ENCODE results near the gene CXorf65. TPM values are rescaled to one million over a fixed set of nuclear protein-coding genes. Genes with fewer than 3 reads are reported as not detected.

Gene CXorf65
- total and polyA plus RNA-seq, 2 donors: not detected

GRCh38 chrX:71118032-71118984 lies 11.8 kb upstream of the CXorf65 start, which contains the start of gene MED12:
TSS of gene MED12 (plus strand) at chrX:71118596. CDS start at chrX:71118755, 159 bp downstream.
- WGBS: 1% methylated on average over 56 of the region's 56 CpGs
- peak; percentile 54 for DNase-seq (ENCODE audit: extremely low spot score)
- no peaks in the 10 kb centered on the region for H3K4me1 ChIP-seq (ENCODE audit: insufficient read depth)
- H3K4me3 ChIP-seq (ENCODE audit: low read depth, low read length): peak within 1 kb of the TSS; percentile 67
- H3K36me3 ChIP-seq (ENCODE audit: insufficient read depth): peaks cover 6% of the 10 kb centered on the region
- H3K27ac ChIP-seq (ENCODE audit: low read depth): peak within 1 kb of the TSS; percentile 84

DNA sequence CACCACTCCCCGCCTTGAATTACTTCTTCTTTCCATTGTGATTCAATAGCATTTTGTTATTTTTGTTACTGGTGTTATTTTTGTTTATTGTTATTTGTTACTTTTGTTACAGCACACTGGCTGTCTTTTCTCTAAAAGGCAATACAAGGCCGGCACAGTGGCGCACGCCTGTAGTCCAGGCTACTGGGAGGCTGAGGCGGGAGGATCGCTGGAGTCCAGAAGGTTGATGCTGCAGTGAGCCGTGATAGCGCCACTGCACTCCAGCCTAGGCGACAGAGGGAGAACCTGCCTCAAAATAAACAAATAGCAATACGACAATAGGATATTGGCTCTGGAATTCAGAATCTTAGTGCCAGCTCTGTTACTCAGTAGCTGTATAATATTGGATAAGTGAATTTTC lies 10.8 kb upstream of the CXorf65 start:
- 86% methylated on average over 10 of the region's 10 CpGs for WGBS
- Histone ChIP-seq H3K4me3 (ENCODE audit: low read depth, low read length) (no peak overlapping the region), H3K36me3 (ENCODE audit: insufficient read depth) (peaks cover 3% of the 10 kb centered on the region), H3K27ac (ENCODE audit: low read depth) (no peak overlapping the region), H3K4me1 (ENCODE audit: insufficient read depth) (no peaks in the 10 kb centered on the region)
- no peak for DNase-seq (ENCODE audit: extremely low spot score)

DNA sequence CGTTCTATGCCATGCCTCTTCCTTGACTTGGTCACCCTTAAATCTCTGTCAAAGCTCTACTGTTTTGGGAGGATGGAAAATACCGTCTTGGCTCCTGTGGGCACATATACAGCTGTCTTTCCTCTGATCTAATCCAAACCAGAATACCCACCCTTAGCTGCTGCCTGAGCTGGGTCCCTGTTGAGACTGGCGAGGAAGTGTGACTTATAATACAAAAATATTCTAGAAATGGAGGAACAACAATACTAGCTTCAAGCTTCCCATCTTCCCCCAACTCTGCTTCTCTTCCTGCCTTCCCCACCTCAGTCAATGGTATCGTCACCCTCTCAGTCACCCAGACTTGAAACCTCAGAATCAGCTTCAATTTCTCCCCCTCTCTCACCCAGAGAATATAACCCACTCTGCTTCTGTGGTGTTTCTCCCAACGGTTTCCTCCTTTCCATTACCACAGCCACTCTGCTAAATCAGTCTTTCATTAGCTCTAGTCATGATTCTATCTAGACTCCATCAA lies 5.4 kb upstream of the CXorf65 start:
- WGBS: 62% methylated on average over 5 of the region's 5 CpGs
- no peak for DNase-seq (ENCODE audit: extremely low spot score)
- H3K4me3 ChIP-seq (ENCODE audit: low read depth, low read length): no peak overlapping the region

DNA sequence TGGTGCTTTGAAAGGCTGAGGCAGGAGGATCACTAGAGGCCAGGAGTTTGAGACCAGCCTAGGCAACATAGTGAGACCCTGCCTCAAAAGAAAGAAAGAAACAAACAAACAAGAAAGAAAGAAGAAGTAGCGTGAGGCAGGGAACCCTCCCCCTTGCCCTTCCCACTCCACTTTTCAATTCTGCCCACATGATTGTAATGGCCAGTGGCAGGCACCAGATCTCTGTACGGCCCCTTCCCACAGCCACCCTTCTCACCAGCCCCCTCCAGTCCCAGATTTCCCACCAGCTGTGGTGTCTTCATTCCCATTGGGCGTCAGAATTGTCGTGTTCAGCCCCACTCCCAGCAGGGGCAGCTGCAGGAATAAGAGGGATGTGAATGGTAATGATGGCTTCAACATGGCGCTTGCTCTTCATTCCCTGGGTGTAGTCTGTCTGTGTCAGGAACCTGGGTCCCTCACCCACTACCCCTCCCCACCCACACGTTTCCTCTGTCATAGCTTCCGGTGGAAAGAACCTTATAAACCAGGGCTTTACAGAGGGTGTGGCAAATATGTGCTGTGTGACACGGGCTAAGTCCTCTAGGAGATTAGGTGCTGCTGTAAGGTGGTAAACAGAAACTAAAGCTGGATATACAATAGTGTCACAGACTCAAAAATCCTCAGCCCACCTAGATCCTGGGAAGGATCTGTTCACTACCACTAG lies 4.8 kb upstream of the CXorf65 start, which contains the start of gene IL2RG:
Gene IL2RG (minus strand): TSS at position 437 of the 703 bp plus-strand sequence. CDS start 38 bp downstream, at position 399.
- no peaks in the 10 kb centered on the region for H3K4me1 ChIP-seq (ENCODE audit: insufficient read depth)
- H3K27ac ChIP-seq (ENCODE audit: low read depth): peak within 1 kb of the TSS; percentile 23
- H3K36me3 ChIP-seq (ENCODE audit: insufficient read depth): no peaks in the 10 kb centered on the region
- no peak for DNase-seq (ENCODE audit: extremely low spot score)
- 60% methylated on average over 8 of the region's 8 CpGs for WGBS
- H3K4me3 ChIP-seq (ENCODE audit: low read depth, low read length): peak within 1 kb of the TSS; percentile 25

More for the DNA sequence above, 5.4 kb upstream of the CXorf65 start:
- Histone ChIP-seq H3K36me3 (ENCODE audit: insufficient read depth) (no peaks in the 10 kb centered on the region), H3K4me1 (ENCODE audit: insufficient read depth) (no peaks in the 10 kb centered on the region), H3K27ac (ENCODE audit: low read depth) (peak overlapping the region; percentile 23)

DNA sequence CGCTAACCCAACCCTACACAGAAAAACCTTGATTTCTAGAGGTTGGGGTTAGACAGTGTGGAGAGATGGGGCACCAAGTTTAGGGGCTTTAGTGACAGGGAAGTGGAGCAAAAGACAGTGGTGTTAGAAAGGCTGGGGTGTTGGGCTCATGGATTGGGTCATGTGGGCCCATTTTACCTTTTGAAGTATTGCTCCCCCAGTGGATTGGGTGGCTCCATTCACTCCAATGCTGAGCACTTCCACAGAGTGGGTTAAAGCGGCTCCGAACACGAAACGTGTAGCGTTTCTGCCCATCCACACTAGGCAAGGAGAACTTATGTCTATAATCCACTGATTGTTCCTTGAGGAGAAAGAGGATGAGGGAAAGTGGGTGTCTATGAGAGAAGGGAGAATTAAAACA lies 2.5 kb upstream of the CXorf65 start:
- WGBS: 89% methylated on average over 6 of the region's 6 CpGs
- DNase-seq (ENCODE audit: extremely low spot score): no peak
- Histone ChIP-seq H3K4me3 (ENCODE audit: low read depth, low read length) (no peak overlapping the region), H3K27ac (ENCODE audit: low read depth) (no peak overlapping the region), H3K4me1 (ENCODE audit: insufficient read depth) (no peaks in the 10 kb centered on the region), H3K36me3 (ENCODE audit: insufficient read depth) (no peaks in the 10 kb centered on the region)

GRCh38 chrX:71107762-71108360 lies 1.3 kb upstream of the CXorf65 start:
- H3K27ac ChIP-seq (ENCODE audit: low read depth): no peak overlapping the region
- WGBS: 43% methylated on average over 9 of the region's 9 CpGs
- no peaks in the 10 kb centered on the region for H3K36me3 ChIP-seq (ENCODE audit: insufficient read depth)
- no peaks in the 10 kb centered on the region for H3K4me1 ChIP-seq (ENCODE audit: insufficient read depth)
- H3K4me3 ChIP-seq (ENCODE audit: low read depth, low read length): no peak overlapping the region
- no peak for DNase-seq (ENCODE audit: extremely low spot score)

- H3K4me3 ChIP-seq (ENCODE audit: low read depth, low read length): no peak overlapping the region
- 67% methylated on average over 4 of the region's 4 CpGs for WGBS
- H3K27ac ChIP-seq (ENCODE audit: low read depth): no peak overlapping the region
- no peak for DNase-seq (ENCODE audit: extremely low spot score)
- H3K36me3 ChIP-seq (ENCODE audit: insufficient read depth): no peaks in the 10 kb centered on the region
- no peaks in the 10 kb centered on the region for H3K4me1 ChIP-seq (ENCODE audit: insufficient read depth)
Observed at GRCh38 chrX:71107245-71107644, 705 bp upstream of the CXorf65 start.

GRCh38 chrX:71105628-71106027 lies 912 bp downstream of the CXorf65 start:
- WGBS: 92% methylated on average over 3 of the region's 3 CpGs
- no peak overlapping the region for H3K27ac ChIP-seq (ENCODE audit: low read depth)
- no peaks in the 10 kb centered on the region for H3K4me1 ChIP-seq (ENCODE audit: insufficient read depth)
- H3K4me3 ChIP-seq (ENCODE audit: low read depth, low read length): no peak overlapping the region
- DNase-seq (ENCODE audit: extremely low spot score): no peak
- H3K36me3 ChIP-seq (ENCODE audit: insufficient read depth): no peaks in the 10 kb centered on the region

DNA sequence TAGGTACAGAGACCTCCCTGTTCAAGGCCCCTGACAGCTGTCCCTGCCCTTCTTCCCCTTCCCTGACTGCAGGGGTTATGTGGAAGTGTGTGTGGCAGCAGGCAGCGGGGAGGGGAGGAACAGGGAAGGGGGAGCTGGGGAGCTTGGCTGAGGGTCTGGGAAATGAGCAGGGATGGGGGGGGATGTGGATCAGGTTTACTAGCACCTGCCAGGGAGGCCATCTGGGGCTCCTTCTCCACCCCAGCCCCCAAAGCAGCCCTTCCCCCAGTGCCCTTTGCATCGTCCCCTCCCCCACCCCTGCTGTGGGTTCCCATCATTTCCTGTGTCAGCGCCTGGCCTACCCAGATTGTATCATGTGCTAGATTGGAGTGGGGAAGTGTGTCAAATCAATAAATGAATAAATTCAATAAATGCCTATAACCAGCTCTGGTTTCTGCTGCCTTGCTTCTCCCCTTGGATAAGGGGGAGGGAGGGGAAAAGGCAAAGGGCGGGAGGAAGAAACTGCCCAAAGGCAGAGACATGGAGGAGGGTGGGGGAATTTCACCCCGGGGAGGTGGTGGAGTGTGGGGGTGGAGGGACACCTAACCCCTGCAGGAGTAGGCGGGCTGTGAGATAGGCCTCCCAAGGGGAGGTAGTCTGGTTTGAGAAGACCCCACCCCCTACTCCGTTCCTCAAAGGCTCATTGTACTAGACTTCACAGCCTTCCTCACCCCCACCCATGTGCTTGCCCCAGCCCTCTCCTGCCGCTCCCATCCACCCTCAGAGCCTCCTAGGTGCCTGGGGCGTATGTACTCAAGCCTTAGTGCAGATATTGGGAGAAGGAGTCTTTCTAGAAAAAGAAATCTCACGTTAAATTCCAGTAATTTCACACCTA lies 3.2 kb downstream of the CXorf65 start:
- Histone ChIP-seq H3K4me3 (ENCODE audit: low read depth, low read length) (no peak overlapping the region), H3K27ac (ENCODE audit: low read depth) (no peak overlapping the region), H3K4me1 (ENCODE audit: insufficient read depth) (no peaks in the 10 kb centered on the region), H3K36me3 (ENCODE audit: insufficient read depth) (no peaks in the 10 kb centered on the region)
- WGBS: 35% methylated on average over 9 of the region's 10 CpGs
- no peak for DNase-seq (ENCODE audit: extremely low spot score)

- Histone ChIP-seq H3K4me1 (ENCODE audit: insufficient read depth) (no peaks in the 10 kb centered on the region), H3K27ac (ENCODE audit: low read depth) (no peak overlapping the region), H3K36me3 (ENCODE audit: insufficient read depth) (no peaks in the 10 kb centered on the region), H3K4me3 (ENCODE audit: low read depth, low read length) (no peak overlapping the region)
- WGBS: 55% methylated on average over 3 of the region's 3 CpGs
- DNase-seq (ENCODE audit: extremely low spot score): no peak
Observed at GRCh38 chrX:71102292-71102691, 4.2 kb downstream of the CXorf65 start.

DNA sequence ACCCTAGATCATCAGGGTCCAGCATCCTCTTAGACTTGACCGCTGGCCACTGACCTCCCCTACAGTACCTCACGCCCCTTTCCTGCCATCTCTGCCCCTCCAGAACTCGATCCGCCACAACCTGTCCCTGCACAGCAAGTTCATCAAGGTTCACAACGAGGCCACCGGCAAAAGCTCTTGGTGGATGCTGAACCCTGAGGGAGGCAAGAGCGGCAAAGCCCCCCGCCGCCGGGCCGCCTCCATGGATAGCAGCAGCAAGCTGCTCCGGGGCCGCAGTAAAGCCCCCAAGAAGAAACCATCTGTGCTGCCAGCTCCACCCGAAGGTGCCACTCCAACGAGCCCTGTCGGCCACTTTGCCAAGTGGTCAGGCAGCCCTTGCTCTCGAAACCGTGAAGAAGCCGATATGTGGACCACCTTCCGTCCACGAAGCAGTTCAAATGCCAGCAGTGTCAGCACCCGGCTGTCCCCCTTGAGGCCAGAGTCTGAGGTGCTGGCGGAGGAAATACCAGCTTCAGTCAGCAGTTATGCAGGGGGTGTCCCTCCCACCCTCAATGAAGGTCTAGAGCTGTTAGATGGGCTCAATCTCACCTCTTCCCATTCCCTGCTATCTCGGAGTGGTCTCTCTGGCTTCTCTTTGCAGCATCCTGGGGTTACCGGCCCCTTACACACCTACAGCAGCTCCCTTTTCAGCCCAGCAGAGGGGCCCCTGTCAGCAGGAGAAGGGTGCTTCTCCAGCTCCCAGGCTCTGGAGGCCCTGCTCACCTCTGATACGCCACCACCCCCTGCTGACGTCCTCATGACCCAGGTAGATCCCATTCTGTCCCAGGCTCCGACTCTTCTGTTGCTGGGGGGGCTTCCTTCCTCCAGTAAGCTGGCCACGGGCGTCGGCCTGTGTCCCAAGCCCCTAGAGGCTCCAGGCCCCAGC lies 5.7 kb downstream of the CXorf65 start:
- Histone ChIP-seq H3K27ac (ENCODE audit: low read depth) (no peak overlapping the region), H3K36me3 (ENCODE audit: insufficient read depth) (no peaks in the 10 kb centered on the region), H3K4me3 (ENCODE audit: low read depth, low read length) (no peak overlapping the region), H3K4me1 (ENCODE audit: insufficient read depth) (no peaks in the 10 kb centered on the region)
- WGBS: 77% methylated on average over 31 of the region's 31 CpGs
- DNase-seq (ENCODE audit: extremely low spot score): no peak

DNA sequence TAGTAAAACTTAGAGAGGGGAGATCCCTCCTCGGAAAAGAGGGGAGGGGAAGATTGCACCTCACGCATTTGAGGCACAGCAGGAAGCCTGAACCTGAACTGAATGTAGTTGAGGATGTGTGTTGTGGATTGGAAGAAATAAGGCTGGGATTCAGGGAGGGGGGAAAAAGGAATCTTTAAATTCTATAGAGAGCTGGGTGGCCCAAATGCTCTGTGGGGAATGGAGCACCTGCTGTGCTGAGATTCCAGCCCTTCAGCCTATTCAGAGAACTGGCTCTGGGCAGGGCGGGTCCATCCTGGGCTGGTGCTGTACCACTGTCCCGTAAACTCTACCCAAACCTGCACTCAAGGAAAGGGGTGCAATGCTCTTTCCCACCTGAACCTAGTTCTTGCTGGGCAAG lies 6.8 kb downstream of the CXorf65 start:
- DNase-seq (ENCODE audit: extremely low spot score): no peak
- Histone ChIP-seq H3K27ac (ENCODE audit: low read depth) (no peak overlapping the region), H3K4me3 (ENCODE audit: low read depth, low read length) (no peak overlapping the region), H3K36me3 (ENCODE audit: insufficient read depth) (no peaks in the 10 kb centered on the region), H3K4me1 (ENCODE audit: insufficient read depth) (no peaks in the 10 kb centered on the region)
- WGBS: 90% methylated on average over 4 of the region's 4 CpGs
